MM.1S (cell line): ENCODE data around the gene CAPN11.

ENCODE experiments used
- EZH2 ChIP-seq: fragments of 300-600 bp; sonication (generic); optimal IDR thresholded peaks from 2 replicates; pipeline ENCODE3; 2017; ENCODE audit warnings: low read depth, mild to moderate bottlenecking, antibody characterized with exemption, low read length, mixed read lengths
- EZH2phosphoT487 ChIP-seq: fragments of 300-600 bp; sonication (generic); IDR thresholded peaks from 2 replicates; pipeline ENCODE4 v1.6.1; 2018; ENCODE audit warnings: antibody characterized with exemption, low read length
- TF ChIP-seq, protein P1 (sequence below): fragments of 300-600 bp; sonication (generic); IDR thresholded peaks from 2 replicates; pipeline ENCODE4 v1.5.1; 2016; ENCODE audit warnings: antibody characterized with exemption, low read length, mixed read lengths

- TF ChIP-seq, protein P1, sequence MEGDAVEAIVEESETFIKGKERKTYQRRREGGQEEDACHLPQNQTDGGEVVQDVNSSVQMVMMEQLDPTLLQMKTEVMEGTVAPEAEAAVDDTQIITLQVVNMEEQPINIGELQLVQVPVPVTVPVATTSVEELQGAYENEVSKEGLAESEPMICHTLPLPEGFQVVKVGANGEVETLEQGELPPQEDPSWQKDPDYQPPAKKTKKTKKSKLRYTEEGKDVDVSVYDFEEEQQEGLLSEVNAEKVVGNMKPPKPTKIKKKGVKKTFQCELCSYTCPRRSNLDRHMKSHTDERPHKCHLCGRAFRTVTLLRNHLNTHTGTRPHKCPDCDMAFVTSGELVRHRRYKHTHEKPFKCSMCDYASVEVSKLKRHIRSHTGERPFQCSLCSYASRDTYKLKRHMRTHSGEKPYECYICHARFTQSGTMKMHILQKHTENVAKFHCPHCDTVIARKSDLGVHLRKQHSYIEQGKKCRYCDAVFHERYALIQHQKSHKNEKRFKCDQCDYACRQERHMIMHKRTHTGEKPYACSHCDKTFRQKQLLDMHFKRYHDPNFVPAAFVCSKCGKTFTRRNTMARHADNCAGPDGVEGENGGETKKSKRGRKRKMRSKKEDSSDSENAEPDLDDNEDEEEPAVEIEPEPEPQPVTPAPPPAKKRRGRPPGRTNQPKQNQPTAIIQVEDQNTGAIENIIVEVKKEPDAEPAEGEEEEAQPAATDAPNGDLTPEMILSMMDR = no peak; the same call in 1 of the 2 replicates
- no peak for TF ChIP-seq EZH2
- TF ChIP-seq EZH2phosphoT487 = no peak
Observed at GRCh38 chr6:44222486-44223318, 64.1 kb downstream of the CAPN11 start.
